Activated CD8-positive, alpha-beta memory T cell treated with anti-CD3 and anti-CD28 coated beads, Interleukin-2, amount 50 U/mL, for 24 hours (primary cell): ENCODE measurements around the gene FRYL.
"Not testable (repeated sequence)": the region's sequence is repeated elsewhere in the genome, so short reads cannot be mapped to it uniquely, and the experiment has no call there.

Source experiments
- DNase-seq: peaks from one replicate; pipeline ENCODE4 v3.0.0-alpha.2; 2020; ENCODE audit errors: extremely low read depth

The FRYL gene

GRCh38 chr4:48698029-48698971, 81.8 kb downstream of the FRYL start:
- no peak for DNase-seq

- not testable (repeated sequence) for DNase-seq
These were observed 82.6 kb downstream of the FRYL start for GRCh38 chr4:48697516-48697915.

- no peak for DNase-seq
These were observed 85.3 kb downstream of the FRYL start for GRCh38 chr4:48694824-48695223.

GRCh38 chr4:48693856-48694574, 86.1 kb downstream of the FRYL start:
- no peak for DNase-seq

- DNase-seq = no peak
These were observed 87.2 kb downstream of the FRYL start for GRCh38 chr4:48692897-48693296.

- no peak for DNase-seq
These were observed 88.0 kb downstream of the FRYL start for GRCh38 chr4:48692044-48692443.

GRCh38 chr4:48688953-48689352, 91.1 kb downstream of the FRYL start:
- DNase-seq = no peak

- DNase-seq = no peak
These were observed 92.6 kb downstream of the FRYL start for GRCh38 chr4:48687313-48688051.

GRCh38 chr4:48686369-48686768, 93.7 kb downstream of the FRYL start:
- no peak for DNase-seq

- no peak for DNase-seq
These were observed 96.1 kb downstream of the FRYL start for GRCh38 chr4:48683784-48684666.

- not testable (repeated sequence) for DNase-seq
These were observed 97.2 kb downstream of the FRYL start for GRCh38 chr4:48682870-48683269.

- no peak for DNase-seq
These were observed 98.2 kb downstream of the FRYL start for GRCh38 chr4:48681856-48682255.

- no peak for DNase-seq
These were observed 99.1 kb downstream of the FRYL start for GRCh38 chr4:48680848-48681568.

GRCh38 chr4:48673537-48673936, 106.5 kb downstream of the FRYL start:
- DNase-seq = no peak

GRCh38 chr4:48670587-48670986, 109.5 kb downstream of the FRYL start:
- DNase-seq = no peak

GRCh38 chr4:48669086-48669485, 111.0 kb downstream of the FRYL start:
- DNase-seq = no peak

GRCh38 chr4:48668254-48669017, 111.6 kb downstream of the FRYL start:
- no peak for DNase-seq

- DNase-seq = no peak
These were observed 112.9 kb downstream of the FRYL start for GRCh38 chr4:48667148-48667547.

- DNase-seq = no peak
These were observed 114.4 kb downstream of the FRYL start for GRCh38 chr4:48665555-48666186.
